ENCODE data around the gene ZNF609. TPM values are rescaled to one million over a fixed set of nuclear protein-coding genes. Genes with fewer than 3 reads are reported as not detected.

Gene ZNF609
- polyA plus RNA-seq, 3 donors = 1.3 to 13.2 (median 1.7) TPM

DNA sequence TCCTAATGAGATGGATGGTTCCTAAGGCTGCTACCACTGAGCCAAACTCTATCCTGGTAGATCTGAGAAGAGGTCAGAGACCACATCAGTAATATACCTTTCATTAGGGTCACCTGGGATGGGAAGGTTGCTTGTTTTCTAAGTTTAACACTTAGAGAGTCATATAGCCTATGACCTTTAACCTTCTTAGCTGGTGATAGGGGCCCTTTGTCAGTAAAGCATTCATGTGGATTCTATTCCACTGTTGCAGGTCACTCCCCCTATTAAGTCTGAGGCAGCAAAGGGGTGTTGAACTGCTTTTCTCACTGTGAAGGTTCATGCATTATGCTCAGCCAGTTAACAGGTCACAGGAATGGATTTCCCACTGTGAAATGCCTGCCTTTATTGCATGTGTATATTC lies 6.1 kb upstream of the ZNF609 start:
- Histone ChIP-seq H3K4me2 (replicated peaks; ENCODE audit: extremely low read depth, low read length, poor library complexity, severe bottlenecking) (no peak overlapping the region), H3K4me1 (ENCODE audit: control insufficient read depth in 1 of 2, insufficient read depth in 2 of 2, low read length in 2 of 2) (peaks cover 35 to 42% of the 10 kb centered on the region in 2 donors), H3K9me3 (replicated peaks in 1 of 2; ENCODE audit: control insufficient read depth in 1 of 2, insufficient read depth in 1 of 2, low read length in 2 of 2) (no peaks in the 10 kb centered on the region), H2AFZ (ENCODE audit: insufficient read depth, low read depth, low read length, poor library complexity, severe bottlenecking) (no peak overlapping the region), H4K20me1 (ENCODE audit: insufficient read depth, low read length) (no peaks in the 10 kb centered on the region), H3K27ac (ENCODE audit: low read depth in 1 of 2, low read length in 2 of 2) (peak overlapping the region in 1 of 2 donors; percentile 72), H3K27me3 (ENCODE audit: control insufficient read depth in 2 of 2, insufficient read depth in 2 of 2, low read length in 2 of 2) (no peaks in the 10 kb centered on the region), H3K4me3 (replicated peaks in 1 of 3; ENCODE audit: low read depth in 2 of 3, low read length in 3 of 3) (no peak overlapping the region), H3K79me2 (ENCODE audit: insufficient read depth, low read length) (no peaks in the 10 kb centered on the region), H3K36me3 (replicated peaks in 1 of 2; ENCODE audit: control insufficient read depth in 1 of 2, insufficient read depth in 2 of 2, low read length in 2 of 2) (peaks cover 8 to 23% of the 10 kb centered on the region in 2 donors), H3K9ac (ENCODE audit: insufficient read depth, low read length, poor library complexity, severe bottlenecking) (no peak overlapping the region)
- TF ChIP-seq, protein P1, sequence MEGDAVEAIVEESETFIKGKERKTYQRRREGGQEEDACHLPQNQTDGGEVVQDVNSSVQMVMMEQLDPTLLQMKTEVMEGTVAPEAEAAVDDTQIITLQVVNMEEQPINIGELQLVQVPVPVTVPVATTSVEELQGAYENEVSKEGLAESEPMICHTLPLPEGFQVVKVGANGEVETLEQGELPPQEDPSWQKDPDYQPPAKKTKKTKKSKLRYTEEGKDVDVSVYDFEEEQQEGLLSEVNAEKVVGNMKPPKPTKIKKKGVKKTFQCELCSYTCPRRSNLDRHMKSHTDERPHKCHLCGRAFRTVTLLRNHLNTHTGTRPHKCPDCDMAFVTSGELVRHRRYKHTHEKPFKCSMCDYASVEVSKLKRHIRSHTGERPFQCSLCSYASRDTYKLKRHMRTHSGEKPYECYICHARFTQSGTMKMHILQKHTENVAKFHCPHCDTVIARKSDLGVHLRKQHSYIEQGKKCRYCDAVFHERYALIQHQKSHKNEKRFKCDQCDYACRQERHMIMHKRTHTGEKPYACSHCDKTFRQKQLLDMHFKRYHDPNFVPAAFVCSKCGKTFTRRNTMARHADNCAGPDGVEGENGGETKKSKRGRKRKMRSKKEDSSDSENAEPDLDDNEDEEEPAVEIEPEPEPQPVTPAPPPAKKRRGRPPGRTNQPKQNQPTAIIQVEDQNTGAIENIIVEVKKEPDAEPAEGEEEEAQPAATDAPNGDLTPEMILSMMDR (IDR thresholded peaks at IDR 0.05) = no peak
- intact Hi-C loops (cut with micrococcal nuclease) = no loop called here
- H3K4me1 Mint-ChIP-seq = peaks cover 46% of the 10 kb centered on the region
- H3K27ac Mint-ChIP-seq = no peak overlapping the region
- no peaks in the 10 kb centered on the region for H3K27me3 Mint-ChIP-seq (ENCODE audit: low read depth in 3 of 3)
- no peak overlapping the region for H3K4me3 Mint-ChIP-seq
- DNase-seq = no peak
- no peaks in the 10 kb centered on the region for H3K9me3 Mint-ChIP-seq
- peaks cover 9 to 27% of the 10 kb centered on the region in 2 donors for H3K36me3 Mint-ChIP-seq

DNA sequence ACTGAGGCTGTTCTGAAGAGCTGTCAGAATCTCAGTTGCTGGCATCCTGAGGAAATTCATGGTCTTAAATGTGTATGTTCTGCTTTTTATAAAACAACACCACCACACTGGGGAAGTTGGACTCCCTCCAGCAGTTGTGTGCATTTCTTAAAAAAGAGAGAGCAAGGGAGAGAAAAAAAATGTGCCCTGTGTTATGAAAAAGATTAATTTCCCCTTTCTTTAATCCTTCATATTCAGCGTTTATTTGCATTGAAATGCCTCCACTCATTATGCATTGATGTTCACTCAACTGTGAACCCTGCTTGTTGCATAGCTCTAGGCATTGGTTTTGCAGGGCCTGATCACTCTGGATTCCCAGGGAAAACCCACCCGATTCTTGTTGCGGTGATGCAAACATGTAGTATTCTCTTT lies 4.4 kb upstream of the ZNF609 start:
- H3K27me3 Mint-ChIP-seq (ENCODE audit: low read depth in 3 of 3) = no peaks in the 10 kb centered on the region
- H3K9me3 Mint-ChIP-seq = no peaks in the 10 kb centered on the region
- Histone ChIP-seq H4K20me1 (ENCODE audit: insufficient read depth, low read length) (no peaks in the 10 kb centered on the region), H3K36me3 (replicated peaks in 1 of 2; ENCODE audit: control insufficient read depth in 1 of 2, insufficient read depth in 2 of 2, low read length in 2 of 2) (peaks cover 0 to 9% of the 10 kb centered on the region in 2 donors), H3K4me2 (replicated peaks; ENCODE audit: extremely low read depth, low read length, poor library complexity, severe bottlenecking) (peak overlapping the region; percentile 69), H3K4me1 (ENCODE audit: control insufficient read depth in 1 of 2, insufficient read depth in 2 of 2, low read length in 2 of 2) (peaks cover 42 to 51% of the 10 kb centered on the region in 2 donors), H3K4me3 (replicated peaks in 1 of 3; ENCODE audit: low read depth in 2 of 3, low read length in 3 of 3) (peak overlapping the region in 2 of 3 experiments; percentile 19 to 66), H3K9ac (ENCODE audit: insufficient read depth, low read length, poor library complexity, severe bottlenecking) (peak overlapping the region; percentile 11), H3K27me3 (ENCODE audit: control insufficient read depth in 2 of 2, insufficient read depth in 2 of 2, low read length in 2 of 2) (no peaks in the 10 kb centered on the region), H2AFZ (ENCODE audit: insufficient read depth, low read depth, low read length, poor library complexity, severe bottlenecking) (peak overlapping the region; percentile 39), H3K79me2 (ENCODE audit: insufficient read depth, low read length) (no peaks in the 10 kb centered on the region), H3K27ac (ENCODE audit: low read depth in 1 of 2, low read length in 2 of 2) (peak overlapping the region; percentile 33 to 72), H3K9me3 (replicated peaks in 1 of 2; ENCODE audit: control insufficient read depth in 1 of 2, insufficient read depth in 1 of 2, low read length in 2 of 2) (no peaks in the 10 kb centered on the region)
- peak overlapping the region; percentile 53 to 79 for H3K4me3 Mint-ChIP-seq
- peaks cover 56% of the 10 kb centered on the region for H3K4me1 Mint-ChIP-seq
- peak; percentile 56 to 67 (median 57) for DNase-seq
- peaks cover 2 to 15% of the 10 kb centered on the region in 2 donors for H3K36me3 Mint-ChIP-seq
- peak overlapping the region; percentile 73 to 95 (median 87) for H3K27ac Mint-ChIP-seq
- WGBS (ENCODE audit: insufficient coverage) = no CpG with 5 or more reads among the region's 3 CpGs
- TF ChIP-seq, protein P1 (IDR thresholded peaks at IDR 0.05) = no peak
- intact Hi-C loops (cut with micrococcal nuclease) = loop anchor here in 1 of 2 donors (5.0 kb wide), 1 partner anchor 954 kb away; the partner anchor contains the start of gene USP3

All from CD14-positive monocyte (primary cell).